Loucy (cell line): ENCODE data around the gene PVALEF.

Source experiments
- H2AFZ ChIP-seq: fragments of 200-600 bp; sonication (generic); 2 replicates; pipeline ENCODE4 v1.6.0; 2016; ENCODE audit warnings: antibody characterized with exemption, mild to moderate bottlenecking, low read length, moderate library complexity
- H3F3A ChIP-seq: fragments of 200-600 bp; 2 replicates; pipeline ENCODE4 v1.6.0; 2016; ENCODE audit warnings: antibody characterized with exemption, low read depth, mild to moderate bottlenecking
- H3K27me3 ChIP-seq: fragments of 200-600 bp; sonication (generic); 2 replicates; pipeline ENCODE4 v1.6.1; 2014; ENCODE audit warnings: low read length, mild to moderate bottlenecking; ENCODE audit not compliant: insufficient read depth, poor library complexity, severe bottlenecking
- H3K36me3 ChIP-seq: fragments of 200-600 bp; sonication (generic); 2 replicates; pipeline ENCODE4 v1.6.1; 2016; ENCODE audit warnings: low read length; ENCODE audit not compliant: insufficient read depth
- H3K4me1 ChIP-seq: fragments of 200-600 bp; sonication (generic); 2 replicates; pipeline ENCODE4 v1.5.1; 2014; ENCODE audit warnings: low read length, mild to moderate bottlenecking; ENCODE audit not compliant: insufficient read depth, poor library complexity, severe bottlenecking
- H3K4me2 ChIP-seq: fragments of 200-600 bp; sonication (generic); 2 replicates; pipeline ENCODE4 v1.6.0; 2014; ENCODE audit warnings: antibody characterized with exemption, low read length, low read depth, mild to moderate bottlenecking; ENCODE audit not compliant: poor library complexity, severe bottlenecking
- H3K4me3 ChIP-seq: fragments of 200-600 bp; sonication (generic); 2 replicates; pipeline ENCODE4 v1.5.1; 2014; ENCODE audit warnings: low read length, mild to moderate bottlenecking, mixed read lengths; ENCODE audit not compliant: poor library complexity, severe bottlenecking
- H3K79me2 ChIP-seq: fragments of 200-600 bp; sonication (generic); 2 replicates; pipeline ENCODE4 v1.6.1; 2014; ENCODE audit warnings: low read length; ENCODE audit not compliant: insufficient read depth
- H3K9ac ChIP-seq: fragments of 200-600 bp; sonication (generic); 2 replicates; pipeline ENCODE4 v1.6.0; 2014; ENCODE audit warnings: mild to moderate bottlenecking, low read depth, low read length, moderate library complexity; ENCODE audit not compliant: poor library complexity, severe bottlenecking
- H3K9me2 ChIP-seq: fragments of 200-600 bp; sonication (generic); replicated peaks from 2 replicates; pipeline ENCODE4 v1.6.1; 2016; ENCODE audit warnings: low read depth, low read length, mixed read lengths
- H3K9me3 ChIP-seq: fragments of 200-600 bp; sonication (generic); 2 replicates; pipeline ENCODE4 v1.6.1; 2014; ENCODE audit warnings: mild to moderate bottlenecking, antibody characterized with exemption, low read length, low read depth; ENCODE audit not compliant: insufficient read depth
- H4K20me1 ChIP-seq: fragments of 200-600 bp; sonication (generic); 2 replicates; pipeline ENCODE4 v1.6.0; 2014; ENCODE audit warnings: antibody characterized with exemption, low read length, mild to moderate bottlenecking; ENCODE audit not compliant: insufficient read depth, poor library complexity, severe bottlenecking
- EZH2phosphoT487 ChIP-seq: fragments of 200-600 bp; IDR thresholded peaks from 2 replicates; pipeline ENCODE4 v1.6.1; 2018; ENCODE audit warnings: antibody characterized with exemption, mild to moderate bottlenecking, moderate library complexity, borderline replicate concordance
- TF ChIP-seq, protein P1 (sequence below): fragments of 200-600 bp; sonication (generic); conservative IDR thresholded peaks from 2 replicates; pipeline ENCODE4 v1.5.1; 2014; ENCODE audit warnings: mild to moderate bottlenecking, antibody characterized with exemption, low read length

Gene PVALEF

DNA sequence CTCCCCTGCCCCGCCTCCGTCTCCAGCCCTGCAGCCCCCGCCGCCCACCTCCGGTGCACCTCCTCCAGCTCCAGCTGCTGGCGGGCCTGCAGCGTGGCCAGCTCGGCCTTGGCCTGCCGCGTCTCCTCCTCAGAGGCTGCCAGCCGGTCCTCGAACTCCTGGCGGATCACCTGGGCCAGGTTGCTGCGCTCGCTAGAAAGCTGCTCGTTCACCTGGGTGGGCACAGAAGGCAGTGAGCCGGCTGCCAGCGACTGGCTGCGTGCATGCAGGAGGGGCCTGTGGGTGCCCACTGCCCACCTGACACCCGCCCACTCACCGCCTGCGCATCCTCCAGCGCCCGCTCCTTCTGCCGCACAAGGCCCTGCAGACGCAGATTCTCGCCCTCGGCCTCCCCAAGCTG is 25.3 kb downstream of the PVALEF start:
- no peak overlapping the region for H2AFZ ChIP-seq
- no peak overlapping the region for H3K4me3 ChIP-seq
- H4K20me1 ChIP-seq = no peaks in the 10 kb centered on the region
- no peaks in the 10 kb centered on the region for H3K9me3 ChIP-seq
- no peaks in the 10 kb centered on the region for H3K4me1 ChIP-seq
- H3K79me2 ChIP-seq = no peaks in the 10 kb centered on the region
- H3K9ac ChIP-seq = no peak overlapping the region
- peaks cover 7% of the 10 kb centered on the region; the same call in 1 of the 2 replicates for H3K36me3 ChIP-seq
- H3F3A ChIP-seq = no peaks in the 10 kb centered on the region
- H3K9me2 ChIP-seq = no peaks in the 10 kb centered on the region
- H3K27me3 ChIP-seq = no peaks in the 10 kb centered on the region
- TF ChIP-seq, protein P1, sequence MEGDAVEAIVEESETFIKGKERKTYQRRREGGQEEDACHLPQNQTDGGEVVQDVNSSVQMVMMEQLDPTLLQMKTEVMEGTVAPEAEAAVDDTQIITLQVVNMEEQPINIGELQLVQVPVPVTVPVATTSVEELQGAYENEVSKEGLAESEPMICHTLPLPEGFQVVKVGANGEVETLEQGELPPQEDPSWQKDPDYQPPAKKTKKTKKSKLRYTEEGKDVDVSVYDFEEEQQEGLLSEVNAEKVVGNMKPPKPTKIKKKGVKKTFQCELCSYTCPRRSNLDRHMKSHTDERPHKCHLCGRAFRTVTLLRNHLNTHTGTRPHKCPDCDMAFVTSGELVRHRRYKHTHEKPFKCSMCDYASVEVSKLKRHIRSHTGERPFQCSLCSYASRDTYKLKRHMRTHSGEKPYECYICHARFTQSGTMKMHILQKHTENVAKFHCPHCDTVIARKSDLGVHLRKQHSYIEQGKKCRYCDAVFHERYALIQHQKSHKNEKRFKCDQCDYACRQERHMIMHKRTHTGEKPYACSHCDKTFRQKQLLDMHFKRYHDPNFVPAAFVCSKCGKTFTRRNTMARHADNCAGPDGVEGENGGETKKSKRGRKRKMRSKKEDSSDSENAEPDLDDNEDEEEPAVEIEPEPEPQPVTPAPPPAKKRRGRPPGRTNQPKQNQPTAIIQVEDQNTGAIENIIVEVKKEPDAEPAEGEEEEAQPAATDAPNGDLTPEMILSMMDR = no peak
- no peak for TF ChIP-seq EZH2phosphoT487
- H3K4me2 ChIP-seq = no peak overlapping the region

DNA sequence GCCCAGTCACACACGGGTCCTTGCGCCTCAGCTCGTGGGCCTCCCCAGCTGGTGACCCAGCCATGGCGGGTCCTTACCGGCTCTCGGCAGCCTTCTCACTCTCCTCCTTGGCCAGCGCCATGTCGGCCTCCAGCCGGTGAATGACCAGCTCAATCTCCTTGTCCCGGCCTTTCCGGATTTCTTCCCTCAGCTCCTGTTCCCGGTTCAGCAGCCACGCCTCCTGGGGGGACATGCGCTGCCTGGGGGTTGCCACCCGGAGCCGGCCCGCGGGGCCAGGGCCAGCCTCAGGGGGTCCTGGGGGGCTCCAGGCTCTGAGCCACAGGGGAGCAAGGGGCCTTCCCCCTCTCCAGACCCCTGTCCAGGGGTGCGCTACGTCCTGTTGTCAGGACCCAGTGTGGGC is 25.8 kb downstream of the PVALEF start:
- Histone ChIP-seq H3K9ac (no peak overlapping the region), H3K4me1 (no peaks in the 10 kb centered on the region), H3K79me2 (no peaks in the 10 kb centered on the region), H3K4me3 (no peak overlapping the region), H2AFZ (no peak overlapping the region), H4K20me1 (no peaks in the 10 kb centered on the region), H3K9me3 (no peaks in the 10 kb centered on the region), H3K27me3 (no peaks in the 10 kb centered on the region), H3F3A (no peaks in the 10 kb centered on the region), H3K9me2 (no peaks in the 10 kb centered on the region), H3K36me3 (peaks cover 11% of the 10 kb centered on the region; the same call in 1 of the 2 replicates), H3K4me2 (no peak overlapping the region)
- no peak for TF ChIP-seq EZH2phosphoT487
- TF ChIP-seq, protein P1 = no peak

DNA sequence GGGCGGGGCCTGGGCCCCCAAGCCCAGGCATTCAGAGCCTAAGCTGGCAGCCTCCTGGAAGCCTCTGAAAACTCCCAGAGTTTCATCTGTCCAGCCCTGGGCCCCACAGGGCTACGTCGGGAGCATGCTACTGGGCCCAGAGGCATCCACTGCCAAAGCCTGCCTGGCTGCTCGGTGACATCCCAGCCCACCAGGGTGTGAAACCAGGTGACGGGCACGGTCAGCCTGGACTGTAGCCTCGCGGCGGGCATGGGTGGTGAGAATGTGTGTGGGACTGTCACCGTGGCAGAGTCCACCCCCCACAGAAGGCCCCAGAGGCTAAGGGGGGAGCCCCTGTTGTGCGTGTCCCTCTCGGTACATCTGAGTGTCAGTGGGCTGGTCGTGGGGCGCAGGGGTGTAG is 26.3 kb downstream of the PVALEF start:
- Histone ChIP-seq H3K9me3 (no peaks in the 10 kb centered on the region), H3K4me3 (no peak overlapping the region), H4K20me1 (no peaks in the 10 kb centered on the region), H3K27me3 (no peaks in the 10 kb centered on the region), H3K4me2 (no peak overlapping the region), H3K9me2 (no peaks in the 10 kb centered on the region), H3K4me1 (no peaks in the 10 kb centered on the region), H3K79me2 (no peaks in the 10 kb centered on the region), H3K36me3 (peaks cover 14% of the 10 kb centered on the region; the same call in 1 of the 2 replicates), H3F3A (no peaks in the 10 kb centered on the region), H2AFZ (no peak overlapping the region), H3K9ac (no peak overlapping the region)
- TF ChIP-seq, protein P1 = no peak
- no peak for TF ChIP-seq EZH2phosphoT487
